ENCODE results near the gene ETS2.

ETS2 gene

DNA sequence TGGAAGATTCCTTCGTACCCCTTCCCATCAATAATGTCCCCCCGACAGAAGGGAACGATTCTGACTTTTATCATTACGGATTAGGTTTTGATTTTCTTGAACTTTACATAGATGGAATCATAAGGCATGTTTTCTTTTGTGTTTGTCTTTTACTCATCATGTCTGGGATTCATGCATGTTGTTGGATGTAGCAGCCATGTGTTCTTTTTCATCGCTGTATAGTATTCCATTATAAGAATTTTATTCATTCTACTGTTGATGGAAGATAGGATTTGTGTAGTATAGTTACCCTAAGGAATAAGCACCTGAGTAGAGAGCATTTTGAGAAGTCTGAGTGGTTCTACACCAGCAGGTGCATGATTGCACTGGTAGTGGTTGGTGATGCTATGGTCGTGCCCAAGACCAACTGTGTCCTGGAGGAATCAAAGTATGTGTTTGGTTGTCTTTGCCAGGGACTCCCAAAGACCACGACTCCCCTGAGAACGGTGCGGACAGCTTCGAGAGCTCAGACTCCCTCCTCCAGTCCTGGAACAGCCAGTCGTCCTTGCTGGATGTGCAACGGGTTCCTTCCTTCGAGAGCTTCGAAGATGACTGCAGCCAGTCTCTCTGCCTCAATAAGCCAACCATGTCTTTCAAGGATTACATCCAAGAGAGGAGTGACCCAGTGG lies 13.5 kb downstream of the ETS2 start:
- H3K27ac ChIP-seq = peak overlapping the region; percentile 82
- TF ChIP-seq, protein P1, sequence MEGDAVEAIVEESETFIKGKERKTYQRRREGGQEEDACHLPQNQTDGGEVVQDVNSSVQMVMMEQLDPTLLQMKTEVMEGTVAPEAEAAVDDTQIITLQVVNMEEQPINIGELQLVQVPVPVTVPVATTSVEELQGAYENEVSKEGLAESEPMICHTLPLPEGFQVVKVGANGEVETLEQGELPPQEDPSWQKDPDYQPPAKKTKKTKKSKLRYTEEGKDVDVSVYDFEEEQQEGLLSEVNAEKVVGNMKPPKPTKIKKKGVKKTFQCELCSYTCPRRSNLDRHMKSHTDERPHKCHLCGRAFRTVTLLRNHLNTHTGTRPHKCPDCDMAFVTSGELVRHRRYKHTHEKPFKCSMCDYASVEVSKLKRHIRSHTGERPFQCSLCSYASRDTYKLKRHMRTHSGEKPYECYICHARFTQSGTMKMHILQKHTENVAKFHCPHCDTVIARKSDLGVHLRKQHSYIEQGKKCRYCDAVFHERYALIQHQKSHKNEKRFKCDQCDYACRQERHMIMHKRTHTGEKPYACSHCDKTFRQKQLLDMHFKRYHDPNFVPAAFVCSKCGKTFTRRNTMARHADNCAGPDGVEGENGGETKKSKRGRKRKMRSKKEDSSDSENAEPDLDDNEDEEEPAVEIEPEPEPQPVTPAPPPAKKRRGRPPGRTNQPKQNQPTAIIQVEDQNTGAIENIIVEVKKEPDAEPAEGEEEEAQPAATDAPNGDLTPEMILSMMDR (conservative IDR thresholded peaks at IDR 0.05; ENCODE audit: low read depth) = no peak
- CTCF ChIA-PET = interaction anchor here (0.6 kb wide), 1 partner anchor 344 kb away, joined by 3 read pairs; no protein-coding TSS in a partner anchor
- POLR2A ChIA-PET (ENCODE audit: low non-redundant PET) = no interaction called here
- no peak for DNase-seq (ENCODE audit: low spot score)

DNA sequence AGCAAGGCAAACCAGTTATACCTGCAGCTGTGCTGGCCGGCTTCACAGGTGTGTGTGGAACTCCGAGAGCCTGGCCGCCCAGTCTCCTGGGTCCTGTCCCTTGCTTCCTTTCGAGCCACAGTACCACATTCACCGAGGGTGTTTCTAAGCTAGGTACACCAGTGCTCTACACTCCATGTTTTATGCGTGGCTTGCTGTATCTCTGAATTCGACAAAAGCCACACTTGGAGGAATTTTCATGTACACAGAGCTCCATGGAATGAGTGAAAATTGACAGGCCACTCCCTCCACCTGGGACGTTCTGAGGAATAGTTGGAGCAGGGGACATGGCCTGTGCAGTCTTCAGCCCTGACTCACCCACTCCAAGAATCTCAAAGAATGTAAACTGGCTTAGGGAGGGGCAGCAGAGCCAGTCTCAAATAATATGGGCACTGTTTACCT lies 14.0 kb downstream of the ETS2 start:
- H3K27ac ChIP-seq = peak overlapping the region; percentile 82
- ChIA-PET CTCF (interaction anchor here (0.6 kb wide), 1 partner anchor 345 kb away, joined by 3 read pairs; no protein-coding TSS in a partner anchor), POLR2A (ENCODE audit: low non-redundant PET) (no interaction called here)
- DNase-seq (ENCODE audit: low spot score) = peak; percentile 85
- TF ChIP-seq, protein P1 (conservative IDR thresholded peaks at IDR 0.05; ENCODE audit: low read depth) = no peak

DNA sequence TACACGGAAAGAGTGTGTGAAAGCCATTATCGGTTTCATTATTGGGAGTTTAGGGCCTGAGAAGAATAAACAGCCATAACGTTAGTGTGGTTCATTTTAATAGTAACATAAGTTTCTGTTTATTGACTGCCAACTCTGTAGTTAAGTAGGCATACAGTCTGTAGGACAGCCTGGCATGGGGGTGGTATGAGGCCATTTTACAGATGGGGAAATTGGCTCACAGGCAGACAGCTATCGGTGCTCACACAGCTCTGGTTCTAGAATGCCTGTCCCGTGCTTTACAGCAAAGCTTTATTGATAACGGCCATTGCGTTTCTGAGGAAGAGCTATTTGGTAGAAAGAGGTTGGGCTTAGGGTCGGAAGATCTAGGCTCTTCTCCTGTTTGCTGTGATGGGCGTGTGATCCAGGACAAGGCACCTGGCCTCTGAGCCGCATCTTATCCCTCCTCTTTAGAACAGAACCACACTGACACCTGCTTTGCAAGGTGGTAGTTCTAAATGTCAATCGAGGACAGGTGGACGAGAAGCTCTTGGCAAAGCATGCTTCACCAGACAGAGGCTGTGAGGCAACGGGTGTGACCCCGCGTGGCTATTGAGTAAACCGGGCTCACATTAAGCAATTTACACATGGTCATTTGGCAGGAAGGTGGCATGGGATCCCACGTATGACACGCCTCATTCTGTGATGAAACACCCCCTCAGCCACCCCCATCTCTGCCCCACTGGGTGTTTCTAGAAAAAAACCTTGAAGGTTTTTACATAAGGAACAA lies 14.9 kb downstream of the ETS2 start:
- ChIA-PET CTCF (interaction anchor here (0.5 to 0.6 kb wide), 2 partner anchors 79 to 366 kb away, joined by 3 read pairs; no protein-coding TSS in a partner anchor), POLR2A (ENCODE audit: low non-redundant PET) (interaction anchor here (0.8 kb wide), 1 partner anchor 13 kb away, joined by 3 read pairs; no protein-coding TSS in a partner anchor)
- H3K27ac ChIP-seq = peak overlapping the region; percentile 74

DNA sequence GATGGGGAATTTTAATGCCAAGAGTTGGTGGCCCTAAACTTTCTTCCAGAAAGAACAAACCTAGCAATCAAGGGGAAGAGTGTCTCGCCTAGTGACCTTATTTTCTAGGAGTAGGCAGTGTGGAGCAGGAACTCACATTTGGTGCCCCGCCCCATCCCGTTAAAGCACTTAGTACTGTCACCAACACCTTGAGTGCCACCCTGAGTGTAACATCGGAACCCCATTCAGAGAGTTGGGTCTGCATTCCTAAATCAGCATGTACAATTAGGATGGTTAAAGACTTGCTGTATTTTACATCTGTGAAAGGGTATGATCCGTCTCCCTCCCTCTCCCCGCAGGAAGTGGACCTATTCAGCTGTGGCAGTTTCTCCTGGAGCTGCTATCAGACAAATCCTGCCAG lies 15.5 kb downstream of the ETS2 start:
- CTCF ChIA-PET = interaction anchor here (0.6 kb wide), 1 partner anchor 79 kb away, joined by 3 read pairs; no protein-coding TSS in a partner anchor

More for the DNA sequence above, 14.9 kb downstream of the ETS2 start:
- TF ChIP-seq, protein P1 (conservative IDR thresholded peaks at IDR 0.05; ENCODE audit: low read depth) = no peak
- DNase-seq (ENCODE audit: low spot score) = no peak

DNA sequence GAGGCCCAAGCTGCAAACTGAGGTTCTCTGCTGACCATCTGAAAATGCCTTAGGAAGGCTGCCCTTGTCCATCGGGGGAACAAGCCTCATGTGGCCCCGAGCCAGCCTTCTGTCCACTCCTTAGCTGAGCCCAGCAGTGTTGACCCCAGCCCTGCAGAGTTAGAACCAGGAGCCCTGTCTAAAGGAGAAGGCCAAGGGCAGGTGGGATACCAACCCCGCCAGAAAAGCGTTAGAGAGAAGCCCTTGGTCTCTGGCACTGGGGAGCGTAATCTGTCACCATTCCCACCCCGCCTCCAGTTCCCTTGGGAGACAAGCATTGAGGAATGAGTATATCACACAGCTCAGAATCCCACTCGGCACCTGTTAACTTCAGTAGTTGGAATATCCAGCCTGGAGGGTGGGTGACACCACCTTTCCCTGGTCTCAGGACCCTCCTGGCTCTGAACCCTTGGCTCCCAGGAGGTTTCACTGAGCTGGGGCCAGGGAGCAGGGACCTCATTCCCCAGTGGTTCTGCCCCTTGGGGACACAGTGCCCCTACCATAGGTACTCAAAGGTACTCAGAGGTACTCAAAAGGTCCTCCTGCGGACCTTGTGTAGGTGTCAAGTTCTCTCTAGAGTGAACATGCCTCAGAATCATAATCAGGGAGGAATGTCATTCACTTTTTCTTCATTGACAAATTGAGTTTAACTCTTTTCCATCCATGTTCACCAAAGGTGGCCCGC lies 16.4 kb downstream of the ETS2 start:
- POLR2A ChIA-PET (ENCODE audit: low non-redundant PET) = no interaction called here
- TF ChIP-seq, protein P1 (conservative IDR thresholded peaks at IDR 0.05; ENCODE audit: low read depth) = no peak
- DNase-seq (ENCODE audit: low spot score) = no peak
- CTCF ChIA-PET = interaction anchor here (0.8 kb wide), 1 partner anchor 45 kb away, joined by 3 read pairs; no protein-coding TSS in a partner anchor
- H3K27ac ChIP-seq = peak overlapping the region; percentile 74

More for the DNA sequence above, 15.5 kb downstream of the ETS2 start:
- peak overlapping the region; percentile 74 for H3K27ac ChIP-seq
- DNase-seq (ENCODE audit: low spot score) = no peak
- POLR2A ChIA-PET (ENCODE audit: low non-redundant PET) = interaction anchor here (0.8 kb wide), 1 partner anchor 13 kb away, joined by 3 read pairs; no protein-coding TSS in a partner anchor
- TF ChIP-seq, protein P1 (conservative IDR thresholded peaks at IDR 0.05; ENCODE audit: low read depth) = no peak
